ENCODE data around the gene IL9R.

- TF ChIP-seq, protein P1, sequence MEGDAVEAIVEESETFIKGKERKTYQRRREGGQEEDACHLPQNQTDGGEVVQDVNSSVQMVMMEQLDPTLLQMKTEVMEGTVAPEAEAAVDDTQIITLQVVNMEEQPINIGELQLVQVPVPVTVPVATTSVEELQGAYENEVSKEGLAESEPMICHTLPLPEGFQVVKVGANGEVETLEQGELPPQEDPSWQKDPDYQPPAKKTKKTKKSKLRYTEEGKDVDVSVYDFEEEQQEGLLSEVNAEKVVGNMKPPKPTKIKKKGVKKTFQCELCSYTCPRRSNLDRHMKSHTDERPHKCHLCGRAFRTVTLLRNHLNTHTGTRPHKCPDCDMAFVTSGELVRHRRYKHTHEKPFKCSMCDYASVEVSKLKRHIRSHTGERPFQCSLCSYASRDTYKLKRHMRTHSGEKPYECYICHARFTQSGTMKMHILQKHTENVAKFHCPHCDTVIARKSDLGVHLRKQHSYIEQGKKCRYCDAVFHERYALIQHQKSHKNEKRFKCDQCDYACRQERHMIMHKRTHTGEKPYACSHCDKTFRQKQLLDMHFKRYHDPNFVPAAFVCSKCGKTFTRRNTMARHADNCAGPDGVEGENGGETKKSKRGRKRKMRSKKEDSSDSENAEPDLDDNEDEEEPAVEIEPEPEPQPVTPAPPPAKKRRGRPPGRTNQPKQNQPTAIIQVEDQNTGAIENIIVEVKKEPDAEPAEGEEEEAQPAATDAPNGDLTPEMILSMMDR (IDR thresholded peaks at IDR 0.05) = no peak
- TF ChIP-seq POLR2AphosphoS5 (IDR thresholded peaks at IDR 0.05; ENCODE audit: low read depth, low read length) (no peak), TCF7L2 (IDR thresholded peaks at IDR 0.05; ENCODE audit: low read depth, low read length) (no peak)
Observed at GRCh38 chrX:155968326-155968661, 29.2 kb upstream of the IL9R start.
